Lower lobe of right lung (tissue), 2 donors: Measurements from ENCODE around the gene DNAJB14. TPM values are rescaled to one million over a fixed set of nuclear protein-coding genes. Genes with fewer than 3 reads are reported as not detected.

Source experiments
- ATAC-seq, 2 donors: fragments of 200-7000 bp; cut with Tn5 transposase; one replicate each; pipeline ENCODE4 v1.9.1; 2020 to 2022; ENCODE audit warnings: mild to moderate bottlenecking in 2 of 2, moderate library complexity in 2 of 2
- DNase-seq: peaks from one replicate; pipeline ENCODE4 v3.0.0-alpha.2; 2020
- H3K27ac ChIP-seq: fragments of 200-600 bp; one replicate; pipeline ENCODE4 v1.8.0; 2022
- H3K27me3 ChIP-seq: fragments of 200-600 bp; one replicate; pipeline ENCODE4 v1.8.0; 2022; ENCODE audit warnings: low read depth
- H3K36me3 ChIP-seq: fragments of 200-600 bp; one replicate; pipeline ENCODE4 v1.8.0; 2022; ENCODE audit warnings: mild to moderate bottlenecking
- H3K4me1 ChIP-seq: fragments of 200-600 bp; one replicate; pipeline ENCODE4 v1.8.0; 2022
- H3K4me3 ChIP-seq: fragments of 200-600 bp; one replicate; pipeline ENCODE4 v1.8.0; 2022; ENCODE audit warnings: mild to moderate bottlenecking
- H3K9me3 ChIP-seq: fragments of 200-600 bp; one replicate; pipeline ENCODE4 v1.8.0; 2022
- CTCF ChIP-seq: fragments of 200-600 bp; IDR thresholded peaks from one replicate; pipeline ENCODE4 v1.8.0; 2022; ENCODE audit warnings: antibody characterized with exemption, mild to moderate bottlenecking
- intact Hi-C: fragments of 100-400 bp; cut with DNase I; formaldehyde crosslinking; loops from one replicate; pipeline ENCODE4 v1.11.0; 2022
- total RNA-seq: library from RNA; stranded (reverse); fragmentation: NEBNext Ultra II Directional; extraction: Animal tissue kit (Norgen Biotek cat#: 25700); gene quantifications from one replicate; pipeline ENCODE4 v1.2.1, GENCODE V29; 2021
- donor health status: DM: no; HTN: yes; CAD: no; lungs with severe emphysema.

DNAJB14 gene
- total RNA-seq, 1 donor from 2014 or later: 60.3 TPM

- DNase-seq: no peak
- no peaks in the 10 kb centered on the region for H3K27me3 ChIP-seq
- no peak for TF ChIP-seq CTCF
- no peak overlapping the region for H3K27ac ChIP-seq
- intact Hi-C loops: no loop called here
- H3K4me1 ChIP-seq: no peaks in the 10 kb centered on the region
- no peak overlapping the region for H3K4me3 ChIP-seq
- ATAC-seq: no peak
- H3K36me3 ChIP-seq: peaks cover 34% of the 10 kb centered on the region
- H3K9me3 ChIP-seq: peaks cover 3% of the 10 kb centered on the region
Observed at GRCh38 chr4:99915449-99915848, 31.0 kb downstream of the DNAJB14 start.

- intact Hi-C loops: loop anchor here (10.0 kb wide), 1 partner anchor 50 kb away; the partner anchor contains the start of gene DNAJB14
- Histone ChIP-seq H3K9me3 (no peaks in the 10 kb centered on the region), H3K4me3 (peak overlapping the region; percentile 84), H3K36me3 (peaks cover 17% of the 10 kb centered on the region), H3K27ac (peak overlapping the region; percentile 86), H3K4me1 (peaks cover 34% of the 10 kb centered on the region), H3K27me3 (no peaks in the 10 kb centered on the region)
- no peak for DNase-seq
- ATAC-seq: no peak
- no peak for TF ChIP-seq CTCF
Observed at GRCh38 chr4:99894998-99895397, 51.4 kb downstream of the DNAJB14 start.

GRCh38 chr4:99894161-99894997 is 52.0 kb downstream of the DNAJB14 start, which contains the start of gene LAMTOR3:
TSS of gene LAMTOR3 (minus strand) at chr4:99894427. CDS start at chr4:99893963, 464 bp downstream.
- H3K4me1 ChIP-seq: peaks cover 34% of the 10 kb centered on the region
- H3K9me3 ChIP-seq: no peaks in the 10 kb centered on the region
- DNase-seq (peak; percentile 95), ATAC-seq (peak; percentile 99 to 100)
- H3K4me3 ChIP-seq: peak within 1 kb of the TSS; percentile 84
- no peak for TF ChIP-seq CTCF
- H3K36me3 ChIP-seq: peaks cover 19% of the 10 kb centered on the region
- intact Hi-C loops: loop anchor here (10.0 kb wide), 1 partner anchor 50 kb away; the partner anchor contains the start of gene DNAJB14
- H3K27ac ChIP-seq: peak within 1 kb of the TSS; percentile 86
- H3K27me3 ChIP-seq: no peaks in the 10 kb centered on the region

GRCh38 chr4:99893839-99894160 is 52.6 kb downstream of the DNAJB14 start:
- Histone ChIP-seq H3K9me3 (no peaks in the 10 kb centered on the region), H3K4me1 (peaks cover 34% of the 10 kb centered on the region), H3K4me3 (peak overlapping the region; percentile 84), H3K27ac (peak overlapping the region; percentile 86), H3K27me3 (no peaks in the 10 kb centered on the region), H3K36me3 (peaks cover 22% of the 10 kb centered on the region)
- intact Hi-C loops: loop anchor here (10.0 kb wide), 1 partner anchor 51 kb away; the partner anchor contains the start of gene DNAJB14
- no peak for DNase-seq
- peak in 1 of 2 donors; percentile 60 for ATAC-seq
- TF ChIP-seq CTCF: no peak

GRCh38 chr4:99893029-99893428 is 53.4 kb downstream of the DNAJB14 start:
- H3K9me3 ChIP-seq: no peaks in the 10 kb centered on the region
- H3K36me3 ChIP-seq: peaks cover 16% of the 10 kb centered on the region
- peaks cover 34% of the 10 kb centered on the region for H3K4me1 ChIP-seq
- TF ChIP-seq CTCF: no peak
- intact Hi-C loops: loop anchor here (10.0 kb wide), 1 partner anchor 52 kb away; the partner anchor contains the start of gene DNAJB14
- no peaks in the 10 kb centered on the region for H3K27me3 ChIP-seq
- no peak overlapping the region for H3K27ac ChIP-seq
- no peak for ATAC-seq
- DNase-seq: no peak
- peak overlapping the region; percentile 84 for H3K4me3 ChIP-seq
